ENCODE measurements around the gene SORBS1. TPM values are rescaled to one million over a fixed set of nuclear protein-coding genes. Genes with fewer than 3 reads are reported as not detected.

SORBS1 gene
- total and polyA plus RNA-seq, 12 donors: 140 to 1,253 (median 1,042) TPM

DNA sequence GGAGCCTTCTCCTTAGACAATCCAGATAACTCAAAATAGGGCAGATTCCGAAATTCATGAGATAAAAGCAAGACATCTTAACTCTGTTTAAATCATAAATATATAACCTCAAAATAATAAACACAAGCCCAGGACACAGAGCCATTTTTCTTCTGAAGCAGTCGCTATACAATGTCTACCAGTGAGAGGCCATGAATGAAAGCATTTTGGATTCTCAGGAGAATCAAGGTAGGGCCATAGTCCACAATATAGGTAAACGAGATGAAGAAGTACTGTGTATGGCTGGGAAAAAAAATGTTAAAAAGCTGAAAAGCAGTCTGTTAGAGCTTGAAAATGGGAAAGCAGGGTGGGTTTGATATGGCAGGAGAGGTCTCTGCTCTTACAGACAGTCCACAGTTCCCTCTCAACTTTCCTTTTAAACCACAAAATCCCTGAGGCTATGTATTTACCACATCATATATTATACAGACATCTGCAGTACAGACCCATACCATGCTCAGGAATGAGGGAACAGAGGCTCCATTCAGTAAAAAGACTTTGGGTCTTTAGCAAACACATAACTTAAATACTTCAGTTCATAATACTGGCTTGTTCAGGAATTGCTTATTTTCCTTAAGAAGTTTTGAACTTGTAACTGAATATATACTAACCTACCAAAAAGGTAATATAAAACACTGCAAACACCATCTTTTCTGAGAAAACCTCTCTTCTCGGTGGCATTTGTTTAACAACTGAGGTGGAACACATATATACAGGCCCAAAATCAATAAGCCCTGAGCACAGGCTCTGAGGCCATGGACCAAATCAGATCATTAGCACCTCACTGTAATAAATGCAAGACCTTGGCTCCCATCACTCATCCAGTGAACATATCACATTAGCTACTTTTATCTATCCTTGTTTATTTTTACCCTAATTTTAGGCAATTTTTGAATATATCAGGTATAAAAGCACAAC is 109.3 kb downstream of the SORBS1 start:
- WGBS, 2 donors: 65 to 74% methylated on average over 4 of the region's 4 CpGs
- H3K36me3 ChIP-seq: no peaks in the 10 kb centered on the region
- ATAC-seq (no peak), DNase-seq (no peak)
- H3K4me3 ChIP-seq: no peak overlapping the region
- no peaks in the 10 kb centered on the region for H3K27me3 ChIP-seq
- intact Hi-C loops (cut with DNase I): no loop called here
- peak overlapping the region; percentile 16 to 89 (median 66) for H3K27ac ChIP-seq
- TF ChIP-seq, protein P1, sequence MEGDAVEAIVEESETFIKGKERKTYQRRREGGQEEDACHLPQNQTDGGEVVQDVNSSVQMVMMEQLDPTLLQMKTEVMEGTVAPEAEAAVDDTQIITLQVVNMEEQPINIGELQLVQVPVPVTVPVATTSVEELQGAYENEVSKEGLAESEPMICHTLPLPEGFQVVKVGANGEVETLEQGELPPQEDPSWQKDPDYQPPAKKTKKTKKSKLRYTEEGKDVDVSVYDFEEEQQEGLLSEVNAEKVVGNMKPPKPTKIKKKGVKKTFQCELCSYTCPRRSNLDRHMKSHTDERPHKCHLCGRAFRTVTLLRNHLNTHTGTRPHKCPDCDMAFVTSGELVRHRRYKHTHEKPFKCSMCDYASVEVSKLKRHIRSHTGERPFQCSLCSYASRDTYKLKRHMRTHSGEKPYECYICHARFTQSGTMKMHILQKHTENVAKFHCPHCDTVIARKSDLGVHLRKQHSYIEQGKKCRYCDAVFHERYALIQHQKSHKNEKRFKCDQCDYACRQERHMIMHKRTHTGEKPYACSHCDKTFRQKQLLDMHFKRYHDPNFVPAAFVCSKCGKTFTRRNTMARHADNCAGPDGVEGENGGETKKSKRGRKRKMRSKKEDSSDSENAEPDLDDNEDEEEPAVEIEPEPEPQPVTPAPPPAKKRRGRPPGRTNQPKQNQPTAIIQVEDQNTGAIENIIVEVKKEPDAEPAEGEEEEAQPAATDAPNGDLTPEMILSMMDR (IDR thresholded peaks at IDR 0.05): no peak
- H3K9me3 ChIP-seq: no peaks in the 10 kb centered on the region
- peaks cover 14 to 76% (median 49%) of the 10 kb centered on the region in 9 donors for H3K4me1 ChIP-seq

DNA sequence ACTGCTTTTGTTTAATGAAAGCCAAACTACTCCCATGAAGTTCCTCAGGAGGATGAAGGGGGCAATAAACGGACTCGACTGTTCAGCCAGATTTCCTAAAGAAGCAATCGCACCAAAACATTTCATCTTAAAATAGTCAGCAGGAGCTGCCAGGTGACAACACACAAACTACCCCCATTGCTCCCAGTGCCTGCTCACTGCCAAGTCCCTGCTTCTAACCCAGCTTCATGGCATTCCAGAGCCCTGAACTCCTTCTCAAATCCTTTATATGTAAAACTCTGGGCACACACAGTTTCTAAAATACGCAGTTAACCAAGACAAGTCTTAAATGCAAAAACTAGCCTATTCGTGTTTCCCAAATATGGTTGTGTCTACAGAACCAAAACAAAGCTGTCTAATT is 110.0 kb downstream of the SORBS1 start:
- Histone ChIP-seq H3K4me1 (peaks cover 18 to 76% (median 50%) of the 10 kb centered on the region in 9 donors), H3K27ac (peak overlapping the region; percentile 16 to 89 (median 66)), H3K36me3 (no peaks in the 10 kb centered on the region), H3K27me3 (no peaks in the 10 kb centered on the region), H3K4me3 (no peak overlapping the region), H3K9me3 (no peaks in the 10 kb centered on the region)
- DNase-seq (no peak), ATAC-seq (peak in 2 of 8 donors; percentile 41 to 54)
- TF ChIP-seq, protein P1 (IDR thresholded peaks at IDR 0.05): no peak
- intact Hi-C loops (cut with DNase I): no loop called here
- WGBS, 2 donors: 26 to 44% methylated on average over 5 of the region's 5 CpGs

DNA sequence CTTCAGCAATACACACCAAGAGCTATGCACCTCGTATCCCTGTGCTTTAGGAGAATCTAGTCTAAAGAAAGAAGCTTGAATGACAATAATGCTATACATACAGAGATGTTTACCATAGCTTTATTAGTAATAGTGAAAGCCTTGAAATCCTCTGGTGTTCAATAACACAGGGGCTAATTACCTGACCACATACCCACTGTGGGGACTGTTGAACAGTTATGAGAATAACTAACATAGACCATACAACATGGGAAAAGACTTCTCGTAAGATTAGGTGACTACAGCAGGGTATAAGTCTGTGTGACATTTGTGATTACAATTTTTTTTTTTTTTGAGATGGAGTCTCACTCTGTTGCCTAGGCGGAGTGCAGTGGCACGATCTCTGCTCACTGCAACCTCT is 111.0 kb downstream of the SORBS1 start:
- Histone ChIP-seq H3K27ac (peak overlapping the region in 7 of 10 donors; percentile 27 to 89 (median 73)), H3K4me3 (no peak overlapping the region), H3K27me3 (no peaks in the 10 kb centered on the region), H3K4me1 (peaks cover 23 to 81% (median 54%) of the 10 kb centered on the region in 9 donors), H3K36me3 (no peaks in the 10 kb centered on the region), H3K9me3 (no peaks in the 10 kb centered on the region)
- WGBS, 2 donors: 86 to 87% methylated on average over 4 of the region's 4 CpGs
- intact Hi-C loops (cut with DNase I): no loop called here
- ATAC-seq: no peak
- no peak for DNase-seq
- TF ChIP-seq, protein P1 (IDR thresholded peaks at IDR 0.05): no peak

DNA sequence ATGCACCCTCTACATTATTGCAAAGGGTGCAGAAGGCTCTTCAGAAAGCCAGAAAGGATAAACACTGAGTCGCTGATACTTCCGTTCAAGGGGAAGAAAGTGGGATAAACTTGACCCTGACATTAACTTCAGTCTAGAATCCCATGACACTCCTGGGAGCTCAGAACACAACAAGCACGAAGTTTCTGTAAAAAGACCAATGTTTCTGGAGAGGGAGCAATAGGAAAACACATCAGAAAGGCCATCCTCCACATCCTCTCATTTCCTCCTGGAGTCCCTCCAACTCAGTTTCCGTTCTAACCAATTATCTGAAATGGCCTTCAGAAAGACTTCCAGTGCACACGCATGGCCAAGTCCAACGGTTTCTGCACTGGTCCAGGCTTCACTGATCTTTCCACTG is 113.5 kb downstream of the SORBS1 start:
- ATAC-seq: peak; percentile 21 to 79 (median 63)
- DNase-seq: peak in 1 of 2 donors; percentile 87
- H3K36me3 ChIP-seq: no peaks in the 10 kb centered on the region
- no peaks in the 10 kb centered on the region for H3K9me3 ChIP-seq
- peaks cover 26 to 98% (median 73%) of the 10 kb centered on the region in 9 donors for H3K4me1 ChIP-seq
- intact Hi-C loops (cut with DNase I): loop anchor here in 3 of 10 donors (5.0 to 10.0 kb wide), 3 partner anchors 110 to 117 kb away; partner anchors contain the start of gene SORBS1 (in 2 of the 3)
- 9 to 17% methylated on average over 6 of the region's 6 CpGs for WGBS, 2 donors
- H3K27me3 ChIP-seq: no peaks in the 10 kb centered on the region
- no peak overlapping the region for H3K4me3 ChIP-seq
- peak overlapping the region; percentile 62 to 92 (median 84) for H3K27ac ChIP-seq
- TF ChIP-seq, protein P1 (IDR thresholded peaks at IDR 0.05): peak in 1 of 9 donors; percentile 14
